SK-N-DZ (cell line): ENCODE data around the gene ENTPD7.
"Not testable (repeated sequence)": the region's sequence is repeated elsewhere in the genome, so short reads cannot be mapped to it uniquely, and the experiment has no call there.

Source experiments
- DNase-seq: peaks from one replicate; pipeline ENCODE4 v3.0.0-alpha.2; 2015; ENCODE audit warnings: low spot score
- small RNA-seq, 2 experiments: library from RNA; depleted of rRNA; stranded (forward); fragments of <200 nt; gene quantifications; one replicate each; pipeline ENCODE3, GENCODE V24; 2014

The ENTPD7 gene

DNA sequence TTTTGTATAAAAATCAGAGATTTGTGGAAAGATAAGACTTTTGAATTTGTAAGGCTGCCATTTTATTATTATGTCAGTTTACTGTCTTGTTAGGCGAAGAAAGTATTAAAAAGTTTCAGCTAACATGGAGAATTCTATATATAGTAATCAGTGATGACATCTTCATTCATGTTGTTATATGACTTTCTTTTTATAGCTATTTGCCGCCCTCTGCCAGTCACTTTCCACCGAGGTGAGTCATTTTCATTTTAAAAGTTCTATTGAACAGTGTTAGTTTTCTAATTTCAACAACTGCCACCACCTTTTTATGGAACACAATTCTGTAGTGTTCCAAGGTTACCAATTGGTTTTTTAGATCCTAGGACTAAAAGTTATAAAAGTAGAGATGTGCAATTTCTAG lies 84.5 kb downstream of the ENTPD7 start:
- DNase-seq: no peak

DNA sequence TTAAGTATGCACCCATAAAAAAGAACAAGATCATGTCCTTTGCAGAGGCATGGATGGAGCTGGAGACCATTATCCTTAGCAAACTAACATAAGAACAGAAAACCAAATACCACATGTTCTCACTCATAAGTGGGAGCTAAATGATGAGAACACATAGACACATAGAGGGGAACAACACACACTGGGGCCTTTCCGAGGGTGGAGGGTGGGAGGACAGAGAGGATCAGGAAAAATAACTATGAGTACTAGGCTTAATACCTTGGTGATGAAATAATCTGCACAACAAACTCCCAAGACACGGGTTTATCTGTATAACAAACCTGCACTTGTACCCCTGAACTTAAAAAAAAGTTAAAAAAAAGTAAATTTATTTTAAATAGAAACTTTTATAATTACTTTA lies 86.9 kb downstream of the ENTPD7 start:
- not testable (repeated sequence) for DNase-seq

DNA sequence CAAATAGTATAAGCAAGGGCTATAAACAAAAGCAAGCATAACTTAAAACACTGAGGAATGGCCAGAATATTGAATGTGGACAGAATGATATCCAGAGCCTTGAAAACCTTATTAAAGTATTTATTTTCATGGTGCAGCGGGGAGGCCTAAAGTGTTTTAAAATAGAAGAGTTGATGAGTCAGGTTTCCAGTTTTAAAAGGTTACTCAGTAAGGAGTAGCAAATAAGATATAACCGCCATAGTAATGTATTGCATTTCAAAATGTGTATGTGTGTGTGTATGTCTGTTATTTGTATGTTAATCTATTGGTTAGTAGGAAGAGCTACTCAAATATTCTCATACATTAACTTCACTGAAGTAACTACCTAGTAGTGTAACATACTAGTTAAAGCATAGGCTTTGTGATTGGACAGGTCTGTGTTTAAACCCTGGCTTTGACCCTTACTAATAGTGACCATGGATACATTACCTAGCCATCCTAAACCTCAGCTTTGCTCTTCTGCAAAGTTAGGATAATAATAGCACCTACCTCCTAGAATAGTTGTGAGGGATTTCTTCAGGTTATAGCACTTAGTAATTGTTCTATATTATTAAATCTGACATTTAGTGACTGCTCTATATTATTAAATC lies 89.6 kb downstream of the ENTPD7 start:
- DNase-seq: no peak

DNA sequence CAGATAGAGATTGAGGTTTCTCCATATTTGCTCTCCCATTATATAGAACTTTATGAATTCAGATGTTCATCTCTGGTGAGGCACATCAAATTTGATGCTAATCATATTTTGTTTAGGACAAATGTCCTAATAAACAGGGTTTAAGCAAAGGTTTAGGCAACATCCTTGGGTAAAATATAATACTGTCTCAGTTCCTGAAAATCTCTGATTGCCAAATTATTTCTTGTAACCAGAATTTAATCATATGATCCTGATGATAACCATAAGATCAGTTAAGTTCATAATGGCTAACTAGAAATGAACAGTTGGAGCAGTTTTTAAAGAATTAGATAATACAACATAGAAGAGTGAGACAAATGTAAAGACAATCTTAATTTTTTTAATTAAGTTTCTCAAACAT lies 91.3 kb downstream of the ENTPD7 start:
- no peak for DNase-seq

DNA sequence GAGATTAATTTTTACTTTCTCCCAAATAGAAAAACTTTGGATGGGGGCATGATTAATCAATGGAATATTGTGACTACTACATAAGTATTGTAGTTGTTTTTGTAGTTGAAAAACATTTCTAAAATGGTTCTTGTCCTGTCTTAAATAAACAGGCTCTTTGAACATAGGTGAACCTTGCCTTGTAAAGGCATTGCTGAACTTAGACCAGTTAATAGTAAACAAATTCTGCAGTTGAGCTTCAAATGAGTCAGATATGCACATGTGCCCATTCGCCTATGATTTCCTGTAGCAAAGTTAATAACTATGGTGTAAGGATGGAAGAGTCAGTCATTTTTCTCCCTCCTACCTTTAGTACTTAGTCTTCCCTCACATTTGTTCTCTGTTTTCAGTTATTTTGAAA lies 95.4 kb downstream of the ENTPD7 start:
- no peak for DNase-seq

Small RNA genes lying within 50 kb of the gene (small RNA-seq; reads per million reads assigned to genes)
- 0 to 0.03 reads per million in 2 experiments for gene AL133353.1
